OCI-LY1 (cell line): ENCODE results near the gene CRYBB1.
A peak's percentile ranks its signal among the peaks of the same experiment; 100 is the strongest.

Experiments used
- H2AFZ ChIP-seq: fragments of 200-600 bp; sonication (generic), shearing (Covaris generic); 2 replicates; pipeline ENCODE4 v1.6.0; 2014; ENCODE audit warnings: antibody characterized with exemption, mild to moderate bottlenecking, low read length
- H3F3A ChIP-seq: fragments of 200-600 bp; sonication (generic), shearing (Covaris generic); 2 replicates; pipeline ENCODE4 v1.6.0; 2014; ENCODE audit warnings: mild to moderate bottlenecking, antibody characterized with exemption, low read length, moderate library complexity; ENCODE audit not compliant: insufficient read depth
- H3K27ac ChIP-seq: fragments of 200-600 bp; sonication (generic); 2 replicates; pipeline ENCODE4 v1.5.1; 2014; ENCODE audit warnings: low read length, mixed run types, mild to moderate bottlenecking, low read depth; ENCODE audit not compliant: poor library complexity, severe bottlenecking
- H3K27me3 ChIP-seq: fragments of 200-600 bp; sonication (generic); 2 replicates; pipeline ENCODE4 v1.6.0; 2014; ENCODE audit warnings: antibody characterized with exemption, mild to moderate bottlenecking, low read length, moderate library complexity; ENCODE audit not compliant: insufficient read depth
- H3K36me3 ChIP-seq: fragments of 200-600 bp; sonication (generic); 2 replicates; pipeline ENCODE4 v1.6.1; 2014; ENCODE audit warnings: mild to moderate bottlenecking, antibody characterized with exemption, low read length, moderate library complexity, mixed read lengths; ENCODE audit not compliant: insufficient read depth
- H3K4me1 ChIP-seq: fragments of 200-600 bp; sonication (generic); 2 replicates; pipeline ENCODE4 v1.5.1; 2014; ENCODE audit warnings: mild to moderate bottlenecking, low read length, moderate library complexity; ENCODE audit not compliant: insufficient read depth, severe bottlenecking
- H3K4me2 ChIP-seq: fragments of 200-600 bp; sonication (generic), shearing (Covaris generic); 2 replicates; pipeline ENCODE4 v1.6.1; 2014; ENCODE audit warnings: low read length
- H3K4me3 ChIP-seq: fragments of 200-600 bp; sonication (generic); 2 replicates; pipeline ENCODE4 v1.5.1; 2014; ENCODE audit warnings: low read length, low read depth, mild to moderate bottlenecking, mixed read lengths; ENCODE audit not compliant: poor library complexity, severe bottlenecking
- H3K79me2 ChIP-seq: fragments of 200-600 bp; shearing (Covaris generic); 2 replicates; pipeline ENCODE4 v1.6.1; 2016; ENCODE audit warnings: mixed run types, low read length, mixed read lengths; ENCODE audit not compliant: insufficient read depth
- H3K9ac ChIP-seq: fragments of 200-600 bp; sonication (generic), shearing (Covaris generic); 2 replicates; pipeline ENCODE4 v1.6.1; 2014; ENCODE audit warnings: mild to moderate bottlenecking, low read length, mixed read lengths
- H3K9me2 ChIP-seq: fragments of 200-600 bp; sonication (generic), shearing (Covaris generic); 2 replicates; pipeline ENCODE4 v1.6.1; 2014; ENCODE audit warnings: low read depth, mild to moderate bottlenecking, low read length, mixed read lengths
- H3K9me3 ChIP-seq: fragments of 200-600 bp; shearing (Covaris generic); 2 replicates; pipeline ENCODE4 v1.6.1; 2014; ENCODE audit warnings: low read length, mixed read lengths
- H4K20me1 ChIP-seq: fragments of 200-600 bp; sonication (generic), shearing (Covaris generic); 2 replicates; pipeline ENCODE4 v1.6.0; 2016; ENCODE audit warnings: mild to moderate bottlenecking, low read length; ENCODE audit not compliant: insufficient read depth
- EZH2 ChIP-seq: fragments of 200-600 bp; sonication (generic), shearing (Covaris generic); IDR thresholded peaks from 2 replicates; pipeline ENCODE4 v1.8.0; 2017; ENCODE audit warnings: borderline replicate concordance, mixed run types, mild to moderate bottlenecking, antibody characterized with exemption, low read length, moderate library complexity, mixed read lengths
- TF ChIP-seq, protein P1 (sequence below): fragments of 200-600 bp; sonication (generic), shearing (Covaris generic); IDR thresholded peaks from 2 replicates; pipeline ENCODE4 v1.5.1; 2017; ENCODE audit warnings: mild to moderate bottlenecking, antibody characterized with exemption, low read length, moderate library complexity, mixed read lengths

CRYBB1 gene

DNA sequence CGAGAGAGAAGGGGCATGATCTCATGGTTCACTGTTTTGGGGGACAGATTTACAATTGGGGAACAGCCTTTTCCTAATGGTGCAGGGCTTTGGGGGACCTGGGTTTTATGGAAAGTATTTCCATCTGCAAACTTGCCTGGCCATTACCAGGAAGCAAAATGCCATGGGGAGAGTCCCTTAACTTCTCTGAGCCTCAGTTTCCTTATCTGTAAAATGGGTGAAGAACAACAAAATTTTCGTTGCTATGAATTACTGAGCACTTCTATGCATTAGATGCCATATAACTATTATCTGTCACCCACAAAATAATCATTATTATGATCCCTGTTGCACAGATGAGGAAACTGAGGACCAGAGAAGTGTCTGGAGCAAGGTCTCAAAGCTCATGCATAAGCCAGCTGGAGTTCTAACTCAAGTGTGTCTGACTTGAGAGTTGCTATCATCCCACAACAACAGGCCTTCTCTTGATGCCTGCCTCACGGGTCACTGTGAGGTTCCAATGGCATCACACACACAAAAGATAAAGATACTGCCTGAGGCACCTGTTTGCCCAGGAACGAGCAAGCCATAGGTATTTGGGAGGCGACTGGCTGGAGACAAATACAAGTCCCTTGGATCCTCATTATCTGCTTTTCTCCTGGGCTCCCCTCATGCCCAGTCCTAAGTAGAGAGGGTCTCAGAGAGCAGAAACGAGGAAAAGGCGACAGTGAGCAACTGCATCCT lies 43.7 kb downstream of the CRYBB1 start:
- Histone ChIP-seq H3K9me3 (no peaks in the 10 kb centered on the region), H3F3A (no peaks in the 10 kb centered on the region), H4K20me1 (no peaks in the 10 kb centered on the region), H3K4me2 (no peak overlapping the region; the same call in 1 of the 2 replicates), H3K4me1 (peaks cover 62% of the 10 kb centered on the region), H3K79me2 (peaks cover 28% of the 10 kb centered on the region), H3K27me3 (no peaks in the 10 kb centered on the region), H3K9me2 (no peaks in the 10 kb centered on the region), H3K4me3 (no peak overlapping the region), H3K27ac (peak overlapping the region; percentile 62), H3K9ac (no peak overlapping the region), H3K36me3 (peaks cover 12% of the 10 kb centered on the region; the same call in 1 of the 2 replicates), H2AFZ (no peak overlapping the region)
- no peak for TF ChIP-seq EZH2
- TF ChIP-seq, protein P1, sequence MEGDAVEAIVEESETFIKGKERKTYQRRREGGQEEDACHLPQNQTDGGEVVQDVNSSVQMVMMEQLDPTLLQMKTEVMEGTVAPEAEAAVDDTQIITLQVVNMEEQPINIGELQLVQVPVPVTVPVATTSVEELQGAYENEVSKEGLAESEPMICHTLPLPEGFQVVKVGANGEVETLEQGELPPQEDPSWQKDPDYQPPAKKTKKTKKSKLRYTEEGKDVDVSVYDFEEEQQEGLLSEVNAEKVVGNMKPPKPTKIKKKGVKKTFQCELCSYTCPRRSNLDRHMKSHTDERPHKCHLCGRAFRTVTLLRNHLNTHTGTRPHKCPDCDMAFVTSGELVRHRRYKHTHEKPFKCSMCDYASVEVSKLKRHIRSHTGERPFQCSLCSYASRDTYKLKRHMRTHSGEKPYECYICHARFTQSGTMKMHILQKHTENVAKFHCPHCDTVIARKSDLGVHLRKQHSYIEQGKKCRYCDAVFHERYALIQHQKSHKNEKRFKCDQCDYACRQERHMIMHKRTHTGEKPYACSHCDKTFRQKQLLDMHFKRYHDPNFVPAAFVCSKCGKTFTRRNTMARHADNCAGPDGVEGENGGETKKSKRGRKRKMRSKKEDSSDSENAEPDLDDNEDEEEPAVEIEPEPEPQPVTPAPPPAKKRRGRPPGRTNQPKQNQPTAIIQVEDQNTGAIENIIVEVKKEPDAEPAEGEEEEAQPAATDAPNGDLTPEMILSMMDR = no peak

DNA sequence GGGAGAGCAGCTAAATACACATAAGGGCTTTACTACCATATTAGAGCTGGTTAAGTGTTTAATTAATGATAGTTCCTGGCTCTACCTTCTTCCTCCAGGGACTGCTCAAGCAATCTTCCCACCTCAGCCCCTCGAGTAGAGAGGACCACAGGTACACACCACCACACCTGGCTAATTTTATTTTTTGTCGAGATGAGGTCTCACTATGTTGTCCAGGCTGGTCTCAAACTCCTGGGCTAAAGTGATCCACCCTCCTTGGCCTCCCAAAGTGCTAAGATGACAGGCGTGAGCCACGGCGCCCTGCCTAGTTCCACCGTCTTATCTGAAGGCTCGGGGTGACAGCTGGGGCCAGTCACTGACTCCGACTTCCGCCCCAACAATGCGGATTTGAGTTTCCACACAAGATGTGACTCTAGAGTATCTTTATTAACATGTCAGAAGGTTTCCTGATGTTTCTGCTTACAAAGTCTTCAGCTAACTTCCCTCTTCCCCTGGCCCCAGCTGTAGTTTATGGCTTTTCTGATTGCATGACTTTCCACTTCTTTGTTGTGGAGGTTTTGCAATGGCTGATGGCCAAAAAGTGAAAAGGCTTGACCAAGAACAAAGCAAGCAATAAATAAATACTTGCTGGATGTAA lies 44.7 kb downstream of the CRYBB1 start:
- Histone ChIP-seq H3K36me3 (peaks cover 9% of the 10 kb centered on the region; the same call in 1 of the 2 replicates), H3K27ac (peak overlapping the region; percentile 62), H3K9me2 (no peaks in the 10 kb centered on the region), H3K4me1 (peaks cover 57% of the 10 kb centered on the region), H3K4me3 (no peak overlapping the region), H3K79me2 (peaks cover 29% of the 10 kb centered on the region), H3K4me2 (no peak overlapping the region; the same call in 1 of the 2 replicates), H3K9ac (no peak overlapping the region), H3F3A (no peaks in the 10 kb centered on the region), H2AFZ (no peak overlapping the region), H3K27me3 (no peaks in the 10 kb centered on the region), H3K9me3 (no peaks in the 10 kb centered on the region), H4K20me1 (no peaks in the 10 kb centered on the region)
- TF ChIP-seq EZH2 = no peak
- TF ChIP-seq, protein P1 = no peak

DNA sequence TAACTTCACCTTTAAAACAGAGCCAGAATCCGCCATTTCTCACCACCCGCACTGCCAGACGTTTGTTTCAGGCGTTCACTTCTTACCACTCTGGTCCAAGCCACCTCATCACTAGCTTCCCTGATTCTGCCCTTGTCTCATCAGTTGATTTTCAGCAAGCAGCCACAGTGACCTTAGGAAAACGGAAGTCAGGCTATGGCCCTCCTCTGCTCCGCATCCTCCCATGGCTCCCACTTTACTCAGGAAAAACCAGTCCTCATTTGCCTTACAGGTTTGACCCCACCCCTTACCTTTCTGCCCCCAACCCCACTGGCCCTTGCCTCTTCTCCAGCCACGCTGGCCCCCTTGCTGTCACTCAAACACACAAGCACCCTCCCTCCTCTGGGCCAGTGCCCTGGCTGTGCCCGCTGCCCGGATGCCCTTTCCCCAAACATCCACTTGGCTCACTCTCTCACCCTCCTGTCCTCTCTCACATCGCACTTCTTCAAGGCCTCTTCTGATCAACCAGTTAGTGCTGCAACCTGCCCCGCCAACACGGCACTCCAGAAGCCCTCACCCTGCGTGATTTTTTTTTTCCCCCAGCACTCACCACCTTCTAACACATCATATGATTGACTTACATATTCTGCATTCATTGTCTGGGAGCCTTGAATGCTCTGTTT lies 46.8 kb downstream of the CRYBB1 start:
- H3K27me3 ChIP-seq = no peaks in the 10 kb centered on the region
- peak overlapping the region; percentile 11; the same call in 1 of the 2 replicates for H3K9ac ChIP-seq
- H3K27ac ChIP-seq = peak overlapping the region; percentile 83
- no peaks in the 10 kb centered on the region for H4K20me1 ChIP-seq
- peaks cover 8% of the 10 kb centered on the region; the same call in 1 of the 2 replicates for H3K36me3 ChIP-seq
- TF ChIP-seq, protein P1 = no peak
- TF ChIP-seq EZH2 = no peak
- peak overlapping the region; percentile 38; the same call in 1 of the 2 replicates for H3K4me2 ChIP-seq
- H3K9me2 ChIP-seq = no peaks in the 10 kb centered on the region
- H3K4me1 ChIP-seq = peaks cover 75% of the 10 kb centered on the region
- no peak overlapping the region for H2AFZ ChIP-seq
- H3K9me3 ChIP-seq = no peaks in the 10 kb centered on the region
- H3K79me2 ChIP-seq = peaks cover 34% of the 10 kb centered on the region
- no peaks in the 10 kb centered on the region for H3F3A ChIP-seq
- H3K4me3 ChIP-seq = no peak overlapping the region
